Erythroblast (primary cell): ENCODE measurements around the gene PTGES.

Experiments used
- GATA1 ChIP-seq: IDR thresholded peaks from 2 replicates; pipeline ENCODE4 v1.6.1; 2011; ENCODE audit warnings: low read depth, mild to moderate bottlenecking, control low read depth, low read length, moderate library complexity
- POLR2A ChIP-seq: IDR thresholded peaks from 2 replicates; pipeline ENCODE4 v1.6.1; 2011; ENCODE audit warnings: mild to moderate bottlenecking, low read length

DNA sequence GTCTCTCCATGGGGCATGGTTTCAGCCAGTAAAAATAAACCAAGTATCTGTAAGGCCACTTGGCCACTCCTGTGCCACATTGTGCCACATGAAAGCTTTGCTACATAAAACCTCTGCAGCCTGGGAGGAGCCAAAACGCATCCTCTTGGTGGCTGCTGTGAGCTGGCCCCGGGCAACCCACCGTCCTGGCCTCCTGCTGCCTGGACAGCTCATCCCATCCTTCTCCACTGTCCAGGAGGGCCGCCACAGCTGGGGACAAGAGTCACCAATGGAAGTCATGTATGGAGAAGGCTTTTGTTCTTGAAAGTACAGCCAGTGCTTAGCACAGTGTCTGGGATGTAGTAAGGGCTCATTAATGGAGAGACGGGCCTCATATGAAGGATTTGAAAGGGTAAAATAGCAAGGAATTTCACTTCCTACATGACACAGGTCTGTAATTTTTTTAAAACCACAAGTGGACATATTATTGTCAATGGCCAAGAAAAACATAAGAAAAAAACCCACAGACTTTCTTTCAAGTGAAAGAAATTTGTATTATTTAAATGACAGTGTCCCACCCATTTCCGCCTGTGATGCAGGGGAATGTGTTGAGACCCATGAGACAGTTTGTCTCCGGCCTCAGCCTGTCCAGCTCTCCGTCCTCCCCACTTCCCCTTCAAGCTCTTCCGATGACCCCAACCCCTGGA, 6.6 kb downstream of the PTGES start:
- TF ChIP-seq POLR2A (no peak), GATA1 (no peak)
